GM18868 (cell line): ENCODE data around the gene BOD1.

Experiments used
- ATAC-seq: cut with Tn5 transposase; IDR thresholded peaks from one replicate; pipeline ENCODE4 v1.9.1; 2021; ENCODE audit warnings: mild to moderate bottlenecking, moderate library complexity; ENCODE audit not compliant: unreplicated experiment

The BOD1 gene

GRCh38 chr5:173581408-173582215 is 34.8 kb downstream of the BOD1 start:
- peak; percentile 55 for ATAC-seq

GRCh38 chr5:173578947-173579615 is 37.4 kb downstream of the BOD1 start:
- ATAC-seq, result no peak

- no peak for ATAC-seq
Measured at GRCh38 chr5:173577817-173578216, 38.6 kb downstream of the BOD1 start.

- ATAC-seq, result no peak
Measured at GRCh38 chr5:173577166-173577565, 39.3 kb downstream of the BOD1 start.

GRCh38 chr5:173575985-173576384 is 40.5 kb downstream of the BOD1 start:
- ATAC-seq, result no peak

- no peak for ATAC-seq
Measured at GRCh38 chr5:173574983-173575382, 41.5 kb downstream of the BOD1 start.

GRCh38 chr5:173573126-173573960 is 43.1 kb downstream of the BOD1 start:
- ATAC-seq, result peak; percentile 78

- no peak for ATAC-seq
Measured at GRCh38 chr5:173572431-173573125, 43.9 kb downstream of the BOD1 start.

- ATAC-seq, result no peak
Measured at GRCh38 chr5:173570321-173571090, 45.9 kb downstream of the BOD1 start.

- no peak for ATAC-seq
Measured at GRCh38 chr5:173568703-173569102, 47.7 kb downstream of the BOD1 start.

- ATAC-seq, result no peak
Measured at GRCh38 chr5:173568128-173568527, 48.3 kb downstream of the BOD1 start.

- no peak for ATAC-seq
Measured at GRCh38 chr5:173567548-173567947, 48.9 kb downstream of the BOD1 start.

GRCh38 chr5:173565491-173566072 is 50.9 kb downstream of the BOD1 start:
- ATAC-seq, result no peak

- ATAC-seq, result no peak
Measured at GRCh38 chr5:173564106-173564505, 52.3 kb downstream of the BOD1 start.

GRCh38 chr5:173563246-173563645 is 53.2 kb downstream of the BOD1 start:
- ATAC-seq, result no peak

- ATAC-seq, result no peak
Measured at GRCh38 chr5:173562451-173562850, 54.0 kb downstream of the BOD1 start.
